GM19043 (cell line): ENCODE results near the gene BPIFB4.
"Not testable (repeated sequence)": the region's sequence is repeated elsewhere in the genome, so short reads cannot be mapped to it uniquely, and the experiment has no call there.

Source experiments
- ATAC-seq: cut with Tn5 transposase; IDR thresholded peaks from one replicate; pipeline ENCODE4 v1.9.1; 2021; ENCODE audit warnings: low read depth; ENCODE audit not compliant: unreplicated experiment

BPIFB4 gene

DNA sequence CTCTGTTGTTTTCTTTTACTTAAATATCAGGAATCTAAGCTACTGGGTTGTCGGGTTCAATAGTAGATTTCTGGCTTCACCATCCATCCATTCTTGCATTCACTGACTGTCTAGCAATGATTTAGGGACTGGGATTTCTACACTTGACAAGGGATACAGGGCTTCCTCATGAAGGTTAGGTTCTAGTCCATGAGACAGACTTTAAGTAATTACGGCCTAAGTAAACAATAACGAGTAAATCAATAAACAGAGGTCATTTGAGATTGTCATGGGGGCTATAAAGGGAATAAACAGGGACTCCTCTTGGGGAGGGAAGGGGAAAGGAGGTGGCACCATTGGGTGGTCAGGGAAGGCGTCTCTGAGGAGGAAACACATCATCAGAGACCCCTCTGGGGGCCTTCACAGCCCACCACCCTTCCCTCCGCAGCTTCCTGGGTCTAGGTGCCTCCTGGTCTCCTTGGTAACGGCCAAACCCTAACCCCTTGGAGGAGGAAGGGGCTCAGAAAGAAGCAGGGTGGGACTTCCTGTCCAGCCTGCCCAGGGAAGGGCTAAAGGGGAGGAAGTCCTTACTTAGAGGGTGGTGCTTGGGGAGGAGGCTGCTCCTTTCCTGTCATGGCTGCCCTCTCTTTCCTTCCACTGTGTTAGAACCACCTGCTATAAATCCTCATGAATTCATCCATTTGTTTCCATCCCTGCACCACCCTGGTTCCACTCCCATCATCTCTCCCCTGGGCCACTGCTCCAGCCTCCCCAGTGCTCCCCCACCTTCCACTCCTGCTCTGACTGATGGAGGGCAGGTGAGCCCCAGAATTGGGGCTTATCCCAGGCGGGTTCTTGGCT is 33.3 kb downstream of the BPIFB4 start:
- ATAC-seq: no peak

DNA sequence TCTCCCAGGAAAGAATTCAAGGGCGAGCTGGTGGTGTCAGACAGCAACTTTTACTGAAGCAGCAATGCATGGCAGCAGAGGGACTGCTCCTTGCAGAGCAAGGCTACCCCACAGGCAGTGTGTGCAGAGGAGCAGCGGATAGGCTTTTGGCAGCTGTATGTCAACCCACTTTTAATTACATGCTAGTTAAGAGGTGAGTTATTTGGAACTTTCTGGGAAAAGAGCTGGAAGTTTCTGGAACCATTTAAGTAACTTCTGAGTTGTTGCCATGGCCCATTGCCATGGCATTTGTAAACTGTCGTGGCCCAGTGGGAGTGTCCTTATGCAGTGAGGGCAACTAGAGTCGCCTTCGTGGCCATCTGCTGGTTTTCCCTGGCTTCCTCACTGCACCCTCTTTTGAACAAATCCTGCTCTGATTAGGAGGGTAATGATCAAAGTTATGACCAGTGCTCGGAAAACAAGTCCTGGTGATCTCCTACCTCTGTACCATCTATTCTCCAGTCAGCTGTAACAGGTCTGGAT is 34.0 kb downstream of the BPIFB4 start:
- no peak for ATAC-seq

DNA sequence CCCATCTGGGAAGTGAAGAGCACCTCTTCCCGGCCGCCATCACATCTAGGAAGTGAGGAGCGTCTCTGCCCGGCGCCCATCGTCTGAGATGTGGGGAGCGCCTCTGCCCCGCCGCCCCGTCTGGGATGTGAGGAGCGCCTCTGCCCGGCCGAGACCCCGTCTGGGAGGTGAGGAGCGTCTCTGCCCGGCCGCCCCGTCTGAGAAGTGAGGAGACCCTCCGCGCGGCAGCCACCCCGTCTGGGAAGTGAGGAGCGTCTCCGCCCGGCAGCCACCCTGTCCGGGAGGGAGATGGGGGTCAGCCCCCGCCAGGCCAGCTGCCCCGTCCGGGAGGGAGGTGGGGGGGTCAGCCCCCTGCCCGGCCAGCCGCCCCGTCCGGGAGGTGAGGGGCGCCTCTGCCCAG is 36.1 kb downstream of the BPIFB4 start:
- ATAC-seq: not testable (repeated sequence)

DNA sequence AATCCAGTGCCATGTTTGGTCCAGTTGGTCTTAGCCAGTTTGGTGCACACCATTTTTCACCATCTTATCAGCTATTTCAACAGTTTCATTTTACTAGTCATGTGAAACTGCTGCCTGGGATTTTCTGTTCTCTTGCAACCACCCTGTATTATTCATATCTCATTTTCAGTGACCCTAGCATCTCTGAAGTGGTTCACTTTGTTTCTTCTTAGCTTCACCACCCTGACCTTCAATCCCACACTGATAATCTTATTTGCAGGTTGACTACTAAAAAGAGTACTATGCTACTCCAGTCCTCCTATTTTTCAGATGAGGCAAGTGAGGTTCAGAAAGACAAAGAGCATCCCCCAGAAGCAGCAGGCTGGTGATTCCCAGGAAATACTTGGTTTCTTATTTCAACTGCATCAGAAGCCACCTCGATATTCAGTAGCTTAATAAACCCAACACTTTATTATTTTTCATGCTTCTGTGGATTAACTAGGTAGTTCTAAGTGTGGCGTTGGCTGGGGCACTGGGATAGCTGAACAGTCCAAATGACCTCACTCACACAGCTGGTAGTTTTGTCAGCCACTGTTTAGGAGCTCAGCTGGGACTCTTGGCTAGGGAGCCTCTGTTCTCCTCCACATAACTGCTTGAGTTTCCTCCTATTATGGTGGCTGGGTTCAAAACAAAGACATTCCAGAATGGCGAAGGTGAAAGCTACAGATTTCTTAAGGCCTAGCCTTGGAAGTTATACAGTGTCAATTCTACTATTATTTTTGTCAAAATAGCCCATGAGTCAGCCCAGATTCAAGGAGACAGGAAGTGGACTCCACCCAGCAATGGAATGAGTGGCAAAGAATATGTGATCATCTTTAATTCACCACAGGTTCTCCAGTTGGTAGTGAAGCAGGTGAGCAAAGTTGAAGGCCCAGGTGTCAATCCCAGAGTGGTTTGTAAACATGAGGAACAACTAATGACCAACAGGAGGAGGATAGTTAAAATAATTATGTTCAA is 40.6 kb downstream of the BPIFB4 start:
- no peak for ATAC-seq

DNA sequence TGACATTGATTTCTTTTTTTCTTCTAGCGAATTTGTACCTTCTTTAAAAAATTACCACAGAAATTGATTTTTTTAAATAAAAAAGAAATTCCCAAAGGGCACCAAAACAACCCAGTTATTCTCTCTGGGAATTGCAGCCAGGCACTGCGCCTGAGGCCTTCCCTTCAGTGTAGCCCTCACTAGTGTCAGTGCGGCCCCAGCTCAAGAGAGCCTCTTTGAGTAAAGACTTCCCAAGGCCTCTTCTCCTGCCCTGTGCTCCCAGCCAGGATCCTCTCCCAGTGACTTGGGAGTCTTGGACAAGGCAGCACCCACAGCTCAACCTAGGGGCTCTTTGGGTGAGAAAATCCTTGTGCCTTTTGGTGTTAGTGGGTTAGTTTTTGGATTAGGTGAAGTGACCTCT is 41.5 kb downstream of the BPIFB4 start:
- ATAC-seq: no peak

DNA sequence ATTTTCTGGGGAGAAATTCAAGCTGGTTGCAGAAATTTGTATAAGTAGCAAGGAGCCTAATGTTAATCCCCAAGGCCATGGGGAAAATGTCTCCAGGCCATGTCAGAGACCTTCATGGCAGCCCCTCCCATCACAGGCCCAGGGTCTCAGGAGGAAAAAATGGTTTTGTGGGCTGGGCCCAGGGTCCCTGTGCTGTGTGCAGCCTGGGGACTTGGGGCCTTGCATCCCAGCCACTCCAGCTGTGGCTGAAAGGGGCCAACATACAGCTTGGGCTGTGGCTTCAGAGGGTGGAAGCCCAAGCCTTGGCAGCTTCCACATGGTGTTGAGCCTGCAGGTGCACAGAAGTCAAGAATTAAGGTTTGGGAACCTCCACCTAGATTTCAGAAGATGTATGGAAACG is 42.9 kb downstream of the BPIFB4 start:
- not testable (repeated sequence) for ATAC-seq

DNA sequence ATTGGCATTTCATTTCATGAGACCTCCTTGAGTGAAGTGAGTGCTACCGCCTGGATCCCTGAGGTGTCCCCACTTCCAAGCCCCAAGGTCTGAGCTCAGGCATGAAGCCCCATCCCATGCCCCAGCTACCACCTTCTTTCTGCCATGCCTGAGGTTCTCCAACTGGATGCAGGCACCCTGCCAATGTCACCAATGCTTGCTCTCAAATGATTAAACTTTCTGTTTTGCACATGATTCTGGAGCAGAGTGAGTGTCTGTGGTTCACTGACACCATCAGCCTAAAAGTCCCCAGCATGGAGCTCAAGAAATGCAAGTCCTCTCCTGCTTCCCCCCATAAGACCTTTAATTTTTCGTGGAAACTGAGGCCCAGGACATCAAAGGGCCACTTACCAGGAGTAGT is 44.8 kb downstream of the BPIFB4 start:
- ATAC-seq: no peak

DNA sequence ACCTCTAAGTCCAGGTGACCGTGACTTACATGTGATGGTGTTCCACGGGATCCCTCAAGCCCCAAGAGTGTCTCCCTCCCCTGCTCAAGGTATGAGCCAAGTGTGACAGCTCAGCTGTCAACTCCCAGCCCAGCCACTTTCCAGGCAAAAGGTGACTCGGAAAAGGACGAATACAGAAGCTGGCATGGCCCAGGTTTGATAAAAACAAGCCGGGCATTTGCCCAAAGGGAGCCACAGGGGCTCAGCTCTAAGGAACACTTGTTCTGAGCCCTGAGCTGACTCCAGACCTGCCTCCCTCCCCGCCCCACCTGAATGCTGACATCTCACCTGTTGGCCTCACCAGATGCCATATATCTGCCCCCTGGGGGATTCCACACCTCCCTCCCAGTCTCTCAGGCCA is 45.6 kb downstream of the BPIFB4 start:
- ATAC-seq: no peak

DNA sequence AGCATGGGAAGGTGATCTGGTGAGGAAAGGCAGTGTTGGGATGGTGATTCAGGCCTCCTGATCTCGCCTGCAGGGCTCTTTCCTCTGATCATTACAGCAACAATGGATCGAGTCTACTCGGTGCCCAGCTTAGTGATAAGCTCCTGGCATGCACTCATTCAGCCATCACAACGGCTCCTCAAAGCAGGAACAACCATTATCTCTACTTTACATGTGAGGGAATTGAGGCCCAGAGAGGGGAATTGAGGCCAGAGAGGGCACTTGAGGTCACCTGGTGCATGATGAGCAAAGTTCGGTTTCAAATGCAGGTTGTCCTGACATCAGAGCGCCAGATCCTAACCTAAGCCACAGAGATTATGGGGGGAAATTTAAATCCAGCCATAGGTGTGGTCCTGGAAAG is 46.5 kb downstream of the BPIFB4 start:
- ATAC-seq: no peak

DNA sequence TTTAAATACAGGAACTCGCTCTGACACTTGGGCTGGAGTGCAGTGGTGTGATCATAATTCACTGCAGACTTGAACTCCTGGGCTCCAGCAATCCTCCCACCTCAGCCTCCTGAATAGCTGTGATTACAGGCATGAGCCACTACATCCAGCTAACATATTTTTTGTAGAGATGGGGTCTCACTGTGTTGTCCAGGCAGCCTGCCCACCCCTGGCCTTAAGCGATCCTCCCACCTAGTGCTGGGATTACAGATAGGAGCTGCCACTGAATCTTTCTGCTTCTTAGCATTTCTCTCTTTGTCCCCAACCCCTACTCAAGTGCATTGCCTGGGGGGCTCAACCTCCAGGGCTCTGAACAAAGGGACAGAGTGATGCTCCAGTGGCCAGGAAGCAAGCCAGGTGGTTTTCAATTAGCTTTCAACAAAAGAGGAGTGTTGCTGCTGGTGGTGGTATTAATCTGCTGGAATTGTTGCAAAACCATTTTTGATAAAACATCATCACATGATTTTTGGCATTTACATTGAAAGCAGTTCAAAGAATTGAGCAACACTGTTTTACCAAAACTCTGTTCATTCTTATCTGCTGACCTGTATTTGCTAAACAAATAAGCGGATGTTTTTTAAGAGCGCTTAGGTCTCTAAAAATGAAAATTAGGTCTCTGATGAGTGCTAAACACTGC is 48.1 kb downstream of the BPIFB4 start:
- ATAC-seq: no peak

DNA sequence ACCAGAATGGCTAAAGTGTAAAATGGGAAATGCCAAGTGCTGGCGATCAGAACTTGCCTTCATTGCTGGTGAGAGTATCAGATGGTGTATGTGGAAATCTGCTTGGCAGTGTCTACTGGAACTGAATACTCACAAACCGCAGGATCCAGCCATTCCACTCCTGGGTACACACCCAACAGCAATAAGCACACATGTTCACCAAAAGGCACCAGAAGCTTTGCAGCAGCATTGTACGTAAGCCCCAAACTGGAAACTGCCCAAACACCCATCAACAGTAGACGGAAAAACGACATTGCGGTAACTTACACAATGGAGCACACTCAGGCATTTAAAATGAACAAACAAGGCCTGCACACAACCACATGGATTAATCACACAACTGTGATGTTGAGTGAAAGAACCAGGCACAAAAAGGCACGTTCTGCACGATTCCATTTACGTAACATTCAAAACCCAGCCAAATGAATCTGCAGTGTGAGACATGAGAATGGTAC is 51.2 kb downstream of the BPIFB4 start:
- no peak for ATAC-seq

DNA sequence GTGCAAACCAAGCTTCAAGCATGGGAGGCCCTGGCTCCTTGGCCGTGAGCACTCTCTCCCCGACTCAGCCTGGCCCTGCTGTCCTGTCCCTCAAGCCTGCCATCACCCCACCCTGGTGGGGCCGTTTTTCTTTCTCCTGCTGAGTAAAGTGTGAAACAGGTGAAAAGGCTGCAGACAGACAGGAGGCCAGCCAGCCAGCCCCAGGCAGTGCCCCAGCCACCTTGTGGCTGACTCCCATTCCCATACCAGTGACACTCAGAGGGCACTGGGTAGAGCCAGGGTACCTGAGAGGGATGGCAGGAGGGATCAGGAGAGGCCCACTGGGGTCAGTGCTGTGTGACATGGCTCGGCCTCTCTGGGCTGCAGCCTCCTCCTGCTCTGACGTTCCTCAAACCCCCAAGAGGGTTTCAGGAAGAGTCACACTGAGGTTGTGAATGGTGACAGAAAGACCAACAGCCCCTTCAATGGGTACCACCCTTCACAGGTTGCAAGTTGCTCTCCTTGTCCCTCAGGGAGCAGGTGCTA is 52.6 kb downstream of the BPIFB4 start:
- ATAC-seq: no peak

DNA sequence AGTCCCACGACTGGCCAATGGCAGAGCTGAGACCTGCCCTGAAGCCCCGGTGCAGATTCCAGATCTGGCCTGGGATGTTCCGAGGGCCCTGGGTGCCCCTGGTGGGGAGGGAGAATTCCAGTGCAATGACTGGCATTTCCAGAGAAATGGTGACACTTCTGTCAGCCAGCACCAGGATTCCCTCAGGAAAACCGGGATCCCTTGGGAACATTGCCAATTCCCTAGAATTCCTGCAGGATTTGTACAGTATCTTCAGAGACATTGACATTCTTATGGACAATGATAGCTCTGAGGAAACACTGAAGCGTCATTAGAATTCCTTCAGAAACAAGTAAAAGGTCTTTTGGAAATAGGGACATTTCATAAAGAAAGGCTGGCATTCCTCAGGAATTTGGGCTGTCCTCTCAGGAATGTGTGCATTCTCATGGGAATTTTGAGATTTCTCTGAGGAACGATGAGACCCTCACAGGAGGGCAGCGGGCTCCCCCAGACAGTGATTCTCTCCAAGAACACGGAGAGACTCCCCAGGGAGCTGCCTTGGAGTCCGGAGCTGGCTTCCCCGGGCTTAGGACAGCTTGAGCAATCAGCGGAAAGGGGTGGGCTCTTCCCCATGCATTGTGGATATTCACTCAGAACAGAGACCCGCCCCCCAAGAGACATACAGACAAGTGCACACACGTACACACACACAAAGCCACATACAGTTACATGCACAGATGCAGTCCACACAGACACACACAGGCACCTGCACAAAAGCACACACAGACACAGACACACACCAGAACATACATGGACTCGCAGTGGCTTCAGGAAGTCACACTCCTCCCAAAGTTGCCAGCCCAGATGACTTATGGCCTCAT is 53.3 kb downstream of the BPIFB4 start:
- no peak for ATAC-seq

DNA sequence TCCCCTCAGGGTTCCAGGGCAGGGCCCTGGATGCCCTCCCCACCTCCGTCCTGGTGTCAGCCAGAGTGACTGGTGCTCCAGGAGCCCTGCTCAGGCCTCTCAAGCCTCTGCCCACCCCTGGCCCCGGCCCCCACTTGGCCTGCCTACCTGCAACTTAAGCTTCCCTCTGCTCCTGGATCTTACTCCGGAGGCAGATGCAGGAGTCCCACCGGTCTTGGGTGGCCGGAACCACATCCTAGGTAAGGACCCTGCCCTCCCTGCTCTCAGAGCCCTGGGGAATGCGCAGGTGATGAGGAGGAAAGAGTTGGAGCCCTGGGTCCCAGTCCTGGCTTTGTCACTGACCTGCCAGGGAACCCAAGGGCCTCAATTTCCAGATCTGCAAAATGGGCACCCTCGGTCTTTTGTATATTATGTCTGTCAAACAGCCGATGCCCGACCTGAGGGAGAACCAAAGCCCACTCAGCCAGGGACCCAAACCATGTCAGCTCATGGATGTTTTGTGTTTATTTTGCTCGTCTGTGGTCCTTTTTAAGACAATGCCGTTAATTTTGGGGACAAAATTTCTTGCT is 54.0 kb downstream of the BPIFB4 start:
- ATAC-seq: no peak

DNA sequence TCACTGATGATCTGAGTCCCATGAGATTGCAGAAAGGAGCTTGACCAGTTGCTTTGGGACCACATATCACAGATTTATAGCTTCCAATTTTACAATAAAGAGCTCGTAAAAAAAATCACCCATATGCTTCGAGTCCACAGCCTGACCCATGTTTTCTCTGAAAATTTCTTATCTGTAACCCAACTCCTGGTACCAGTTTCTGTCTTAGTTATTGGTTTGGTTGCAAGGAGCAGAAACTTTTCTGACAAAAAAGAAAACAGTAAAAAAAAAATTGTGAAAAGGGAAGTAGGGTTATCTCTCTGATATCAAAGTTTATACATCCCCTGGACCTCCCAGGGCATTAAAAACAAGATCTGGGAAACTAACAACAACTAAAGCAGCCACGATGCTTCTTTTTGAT is 57.8 kb downstream of the BPIFB4 start:
- no peak for ATAC-seq

DNA sequence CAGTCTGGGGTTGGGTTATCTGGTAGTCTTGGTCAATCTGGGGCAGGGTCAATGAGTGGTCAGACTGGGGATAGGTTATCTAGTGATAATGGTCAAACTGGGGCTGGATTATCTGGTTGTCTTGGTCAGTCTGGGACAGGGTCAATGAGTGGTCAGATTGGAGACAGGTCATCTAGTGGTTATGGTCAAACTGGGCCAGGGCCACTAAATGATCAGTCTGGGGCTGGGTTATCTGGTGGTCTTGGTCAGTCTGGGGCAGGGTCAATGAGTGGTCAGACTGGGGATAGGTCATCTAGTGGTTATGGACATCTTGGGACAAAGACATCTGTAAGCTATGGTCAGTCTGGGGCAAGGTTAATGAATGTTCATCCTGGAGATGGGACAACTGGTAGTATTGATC is 60.0 kb downstream of the BPIFB4 start:
- ATAC-seq: no peak

DNA sequence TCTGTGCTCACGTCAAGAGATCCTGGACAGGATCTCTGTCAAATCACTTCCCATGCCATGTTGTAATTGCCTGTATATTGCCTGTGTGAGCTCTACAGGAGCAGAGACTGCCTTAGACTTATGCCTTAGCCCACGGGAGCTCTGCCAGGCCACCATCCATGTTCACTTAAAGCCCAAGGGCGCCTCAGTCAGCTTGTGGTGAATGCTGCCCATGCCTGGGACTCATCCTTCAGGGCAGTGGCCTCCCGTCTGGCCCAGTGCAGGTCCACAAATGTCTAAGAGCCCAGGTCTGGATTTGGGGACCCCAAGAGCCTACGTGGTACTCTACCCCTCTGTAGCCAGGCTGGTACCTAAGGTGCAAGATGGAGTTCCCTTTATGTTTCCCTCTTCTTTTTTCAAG is 66.1 kb downstream of the BPIFB4 start:
- no peak for ATAC-seq

DNA sequence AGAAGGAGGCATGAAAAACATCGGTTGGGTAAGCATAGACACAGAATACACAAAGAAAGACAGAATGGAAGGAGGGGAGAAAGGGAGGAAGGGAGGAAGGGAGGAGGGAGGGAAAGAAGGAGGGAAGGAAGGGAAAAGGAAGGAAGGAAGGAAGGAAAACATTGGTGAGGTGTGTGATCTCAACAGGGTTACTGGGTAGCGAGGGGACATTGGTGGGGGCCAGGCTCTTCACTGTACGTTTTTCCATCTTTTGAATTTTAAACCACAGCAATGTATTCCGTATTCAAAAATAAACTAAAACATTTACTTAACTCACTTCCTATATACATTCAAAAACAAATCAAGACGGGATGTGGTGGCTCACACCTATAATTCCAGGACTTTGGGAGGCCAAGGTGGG is 67.9 kb downstream of the BPIFB4 start:
- no peak for ATAC-seq

DNA sequence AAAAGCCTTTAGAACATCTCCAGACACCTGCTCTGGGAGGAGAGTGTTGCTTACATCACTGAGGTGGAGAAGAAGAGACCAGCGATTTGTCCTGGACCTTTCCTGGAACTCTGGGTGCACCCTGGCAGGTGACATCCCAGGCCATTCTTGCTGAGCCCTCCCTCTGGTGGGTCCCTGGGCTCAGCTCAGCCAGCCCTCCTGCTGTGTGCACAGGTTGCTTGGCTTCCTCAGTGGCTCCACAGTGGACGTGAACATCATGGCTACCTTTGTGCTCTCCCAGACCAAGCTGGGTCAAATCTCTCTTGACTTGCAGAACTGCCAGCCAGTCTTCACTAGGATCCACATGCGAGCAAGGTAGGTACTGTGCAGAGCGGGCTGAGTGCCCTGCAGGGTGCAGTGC is 68.6 kb downstream of the BPIFB4 start:
- no peak for ATAC-seq
